Neural progenitor cell (in vitro differentiated cells): Measurements from ENCODE around the gene NDUFS2. TPM values are rescaled to one million over a fixed set of nuclear protein-coding genes. Genes with fewer than 3 reads are reported as not detected.

Experiments used
- DNase-seq: peaks from one replicate; pipeline ENCODE4 v3.0.0-alpha.2; 2016; ENCODE audit warnings: low spot score
- H2AFZ ChIP-seq: fragments of 200-600 bp; sonication (generic); replicated peaks from 2 replicates; pipeline ENCODE4 v1.6.1; 2016; ENCODE audit warnings: antibody characterized with exemption
- H3F3A ChIP-seq: fragments of 200-600 bp; sonication (generic); 2 replicates; pipeline ENCODE4 v1.6.1; 2016; ENCODE audit warnings: antibody characterized with exemption, low read depth
- H3K27ac ChIP-seq: fragments of 200-600 bp; sonication (generic); 2 replicates; pipeline ENCODE4 v1.5.1; 2016; ENCODE audit warnings: mild to moderate bottlenecking
- H3K27me3 ChIP-seq: fragments of 200-600 bp; sonication (generic); 2 replicates; pipeline ENCODE4 v1.6.1; 2016; ENCODE audit warnings: mild to moderate bottlenecking, moderate library complexity
- H3K36me3 ChIP-seq: fragments of 200-600 bp; sonication (generic); 2 replicates; pipeline ENCODE4 v1.5.1; 2016
- H3K4me1 ChIP-seq: fragments of 200-600 bp; sonication (generic); 2 replicates; pipeline ENCODE4 v1.6.1; 2016; ENCODE audit warnings: mixed run types
- H3K4me2 ChIP-seq: fragments of 200-600 bp; sonication (generic); 2 replicates; pipeline ENCODE4 v1.6.1; 2016
- H3K4me3 ChIP-seq: fragments of 200-600 bp; sonication (generic); 2 replicates; pipeline ENCODE4 v1.5.1; 2016
- H3K79me2 ChIP-seq: fragments of 200-600 bp; sonication (generic); 2 replicates; pipeline ENCODE4 v1.6.1; 2016; ENCODE audit warnings: low read depth
- H3K9ac ChIP-seq: fragments of 200-600 bp; sonication (generic); 2 replicates; pipeline ENCODE4 v1.6.1; 2016
- H3K9me3 ChIP-seq: fragments of 200-600 bp; sonication (generic); 2 replicates; pipeline ENCODE4 v1.5.1; 2016; ENCODE audit warnings: low read depth
- H4K20me1 ChIP-seq: fragments of 200-600 bp; sonication (generic); 2 replicates; pipeline ENCODE4 v1.6.1; 2016; ENCODE audit warnings: low read depth
- H3K27ac Mint-ChIP-seq: 3 replicates; pipeline ENCODE4 v1.8.0; 2021; ENCODE audit warnings: mixed read lengths
- H3K27me3 Mint-ChIP-seq: 2 replicates; pipeline ENCODE4 v1.8.0; 2022; ENCODE audit warnings: low read depth, mild to moderate bottlenecking, inconsistent platforms, moderate library complexity, mixed read lengths; ENCODE audit not compliant: insufficient read depth
- H3K36me3 Mint-ChIP-seq: 3 replicates; pipeline ENCODE4 v1.8.0; 2021; ENCODE audit warnings: mixed read lengths
- H3K4me1 Mint-ChIP-seq: 3 replicates; pipeline ENCODE4 v1.8.0; 2021; ENCODE audit warnings: mixed read lengths
- H3K4me3 Mint-ChIP-seq: 3 replicates; pipeline ENCODE4 v1.8.0; 2021; ENCODE audit warnings: mild to moderate bottlenecking, moderate library complexity, mixed read lengths
- H3K9me3 Mint-ChIP-seq: 3 replicates; pipeline ENCODE4 v1.8.0; 2020; ENCODE audit warnings: mixed read lengths
- CTCF ChIP-seq: fragments of 200-600 bp; sonication (generic); IDR thresholded peaks from 2 replicates; pipeline ENCODE4 v1.5.1; 2017; ENCODE audit warnings: antibody characterized with exemption, mild to moderate bottlenecking
- EZH2 ChIP-seq: fragments of 200-600 bp; sonication (generic); IDR thresholded peaks from 2 replicates; pipeline ENCODE4 v1.6.1; 2017; ENCODE audit warnings: antibody characterized with exemption, mild to moderate bottlenecking, moderate library complexity
- EZH2phosphoT487 ChIP-seq: fragments of 200-600 bp; sonication (generic); IDR thresholded peaks from 2 replicates; pipeline ENCODE4 v1.6.1; 2017; ENCODE audit warnings: antibody characterized with exemption
- total RNA-seq: library from RNA; depleted of rRNA; stranded (reverse); fragments of >200 nt; gene quantifications from 2 replicates; pipeline ENCODE4 v1.2.3, GENCODE V29; 2015; ENCODE audit warnings: low replicate concordance

The NDUFS2 gene
- total RNA-seq, 1 donor from 2014 or later = 107 TPM

- no peak overlapping the region for H3K27ac ChIP-seq
- H3K27me3 ChIP-seq = peaks cover 10% of the 10 kb centered on the region
- no peaks in the 10 kb centered on the region for H3K9me3 ChIP-seq
- Mint-ChIP-seq H3K27ac (no peak overlapping the region), H3K36me3 (peaks cover 25% of the 10 kb centered on the region), H3K27me3 (peaks cover 3% of the 10 kb centered on the region), H3K9me3 (no peaks in the 10 kb centered on the region), H3K4me3 (peak overlapping the region; percentile 99), H3K4me1 (peaks cover 24% of the 10 kb centered on the region)
- H3K36me3 ChIP-seq = no peaks in the 10 kb centered on the region
- no peak overlapping the region for H3K9ac ChIP-seq
- no peak for DNase-seq
- no peak overlapping the region for H3K4me3 ChIP-seq
- H3K4me2 ChIP-seq = peak overlapping the region; percentile 94
- no peaks in the 10 kb centered on the region for H3K4me1 ChIP-seq
- no peaks in the 10 kb centered on the region for H3K79me2 ChIP-seq
- TF ChIP-seq EZH2phosphoT487 (no peak), EZH2 (no peak), CTCF (no peak)
- peaks cover 10% of the 10 kb centered on the region for H3F3A ChIP-seq
- no peaks in the 10 kb centered on the region for H4K20me1 ChIP-seq
- H2AFZ ChIP-seq = no peak overlapping the region
Measured at GRCh38 chr1:161175771-161176453, 26.3 kb upstream of the NDUFS2 start.

- no peak overlapping the region for H3K27ac ChIP-seq
- no peaks in the 10 kb centered on the region for H3K9me3 Mint-ChIP-seq
Measured at GRCh38 chr1:161176468-161177111, 25.6 kb upstream of the NDUFS2 start.

GRCh38 chr1:161177112-161177935 lies 24.8 kb upstream of the NDUFS2 start, which contains the start of gene B4GALT3:
Gene B4GALT3 (minus strand): TSS chr1:161177507. CDS start chr1:161176060, 1,447 bp downstream.
- H3K9me3 ChIP-seq = no peaks in the 10 kb centered on the region
- peaks cover 3% of the 10 kb centered on the region for H3K27me3 Mint-ChIP-seq
- peaks cover 10% of the 10 kb centered on the region for H3F3A ChIP-seq
- no peak for TF ChIP-seq EZH2phosphoT487
- TF ChIP-seq CTCF = peak; percentile 21
- no peak for TF ChIP-seq EZH2
- H3K79me2 ChIP-seq = no peaks in the 10 kb centered on the region
- H3K36me3 ChIP-seq = no peaks in the 10 kb centered on the region
- H3K4me1 ChIP-seq = no peaks in the 10 kb centered on the region
- DNase-seq = peak; percentile 90
- H3K9ac ChIP-seq = peak within 1 kb of the TSS; percentile 49
- no peaks in the 10 kb centered on the region for H4K20me1 ChIP-seq
- peak within 1 kb of the TSS; percentile 94 for H3K4me2 ChIP-seq
- H3K27ac ChIP-seq = no peak within 1 kb of the TSS
- peak within 1 kb of the TSS; percentile 82 for H3K4me3 ChIP-seq
- H3K36me3 Mint-ChIP-seq = peaks cover 20% of the 10 kb centered on the region
- H2AFZ ChIP-seq = peak within 1 kb of the TSS; percentile 98
- H3K27me3 ChIP-seq = peaks cover 10% of the 10 kb centered on the region
- peaks cover 24% of the 10 kb centered on the region for H3K4me1 Mint-ChIP-seq
- H3K9me3 Mint-ChIP-seq = no peaks in the 10 kb centered on the region
- peak within 1 kb of the TSS; percentile 99 for H3K4me3 Mint-ChIP-seq
- peak within 1 kb of the TSS; percentile 99 for H3K27ac Mint-ChIP-seq

More at GRCh38 chr1:161176468-161177111, 25.6 kb upstream of the NDUFS2 start:
- H3K4me1 Mint-ChIP-seq = peaks cover 24% of the 10 kb centered on the region
- Histone ChIP-seq H3K9ac (peak overlapping the region; percentile 49), H3K79me2 (no peaks in the 10 kb centered on the region), H3K4me2 (peak overlapping the region; percentile 94), H3F3A (peaks cover 10% of the 10 kb centered on the region), H3K4me3 (peak overlapping the region; percentile 82), H3K27me3 (peaks cover 10% of the 10 kb centered on the region), H3K36me3 (no peaks in the 10 kb centered on the region), H3K9me3 (no peaks in the 10 kb centered on the region), H4K20me1 (no peaks in the 10 kb centered on the region), H2AFZ (peak overlapping the region; percentile 98), H3K4me1 (no peaks in the 10 kb centered on the region)
- H3K4me3 Mint-ChIP-seq = peak overlapping the region; percentile 99
- TF ChIP-seq EZH2 = no peak
- TF ChIP-seq EZH2phosphoT487 = no peak
- no peak for TF ChIP-seq CTCF
- H3K27me3 Mint-ChIP-seq = peaks cover 3% of the 10 kb centered on the region
- H3K36me3 Mint-ChIP-seq = peaks cover 23% of the 10 kb centered on the region
- H3K27ac Mint-ChIP-seq = peak overlapping the region; percentile 17
- DNase-seq = no peak
